Stimulated activated CD4-positive, alpha-beta T cell treated with anti-CD3 and anti-CD28 coated beads, Interleukin-15, amount 100 ng/mL, for 48 hours (primary cell): Measurements from ENCODE around the gene TENT4B.

ENCODE experiments used
- DNase-seq, 2 donors: peaks; one replicate each; pipeline ENCODE4 v3.0.0-alpha.2; 2020; ENCODE audit warnings: low read depth in 2 of 2

Gene TENT4B

DNA sequence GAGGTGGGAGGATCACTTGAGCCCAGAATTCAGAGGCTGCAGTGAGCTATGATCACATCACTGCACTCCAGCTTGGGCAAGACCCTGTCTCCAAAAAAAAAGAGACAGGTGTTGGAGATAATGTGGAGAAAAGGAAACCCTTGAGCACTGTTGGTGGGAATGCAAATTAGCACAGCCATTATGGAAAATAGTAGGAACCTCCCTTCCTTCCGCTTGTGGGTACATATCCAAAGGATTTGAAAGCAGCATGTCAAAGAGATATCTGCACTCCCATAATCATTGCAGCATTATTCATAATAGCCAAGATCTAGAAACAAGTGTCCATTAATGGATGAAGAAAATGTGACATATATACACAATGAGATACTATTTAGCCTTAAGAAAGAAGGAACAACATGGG, 103.5 kb downstream of the TENT4B start:
- no peak for DNase-seq

DNA sequence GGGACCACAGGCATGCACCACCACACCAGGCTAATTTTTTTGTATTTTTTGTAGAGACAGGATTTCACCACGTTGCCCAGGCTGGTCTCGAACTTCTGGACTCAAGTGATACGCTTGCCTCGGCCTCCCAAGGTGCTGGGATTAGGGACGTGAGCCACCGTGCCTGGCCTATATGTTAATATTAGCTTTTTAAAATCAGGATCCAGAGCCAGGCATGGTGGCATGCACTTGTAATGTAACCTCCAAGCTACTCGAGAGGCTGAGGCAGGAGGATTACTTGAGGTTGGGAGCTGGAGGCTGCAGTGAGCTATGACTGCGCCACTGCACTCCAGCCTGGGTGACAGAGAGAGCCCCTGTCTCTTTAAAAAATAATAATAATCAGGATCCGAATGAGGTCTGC, 104.8 kb downstream of the TENT4B start:
- DNase-seq, result no peak

DNA sequence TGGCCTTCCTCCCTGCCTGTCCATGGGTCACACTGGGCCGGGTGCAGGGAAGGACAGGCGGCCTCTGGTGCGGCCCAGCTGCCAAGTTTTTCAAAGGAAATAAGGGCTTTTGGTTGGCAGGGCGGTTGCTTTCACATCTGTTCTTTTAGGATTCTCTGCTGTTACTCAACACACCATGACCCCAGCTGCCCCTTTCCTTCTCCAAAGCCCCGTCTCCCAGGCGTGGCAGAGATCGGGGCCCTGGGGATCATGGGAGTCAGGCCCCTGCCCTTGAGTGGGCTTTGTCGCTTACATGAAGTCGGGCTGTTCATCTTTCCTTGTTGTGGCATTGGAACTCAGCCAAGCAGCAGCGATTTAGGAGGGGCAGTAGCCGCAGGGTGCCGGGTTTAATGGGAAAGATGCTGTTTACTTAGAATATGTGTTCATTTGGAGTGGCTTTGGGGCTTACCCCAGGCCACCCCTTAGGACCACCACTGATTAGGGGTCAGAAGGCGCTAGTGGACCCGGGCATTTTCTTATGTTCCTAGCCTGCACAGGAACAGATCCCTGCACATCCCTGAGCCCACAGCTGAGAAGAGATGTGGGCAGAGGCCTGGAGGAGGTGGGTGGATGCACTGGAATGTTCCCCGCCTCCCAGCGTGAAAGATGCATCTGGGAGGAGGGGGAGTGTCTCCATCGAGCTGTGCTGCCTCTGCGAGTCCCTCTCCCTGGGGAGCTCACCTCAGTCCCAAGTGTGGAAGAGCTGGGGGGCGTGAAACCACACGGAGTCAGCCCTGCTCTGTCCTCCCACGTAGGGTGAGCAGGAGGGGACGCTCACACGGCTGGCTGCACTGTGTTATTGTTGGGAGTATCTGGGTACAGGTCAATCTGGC, 106.5 kb downstream of the TENT4B start:
- DNase-seq, result no peak

DNA sequence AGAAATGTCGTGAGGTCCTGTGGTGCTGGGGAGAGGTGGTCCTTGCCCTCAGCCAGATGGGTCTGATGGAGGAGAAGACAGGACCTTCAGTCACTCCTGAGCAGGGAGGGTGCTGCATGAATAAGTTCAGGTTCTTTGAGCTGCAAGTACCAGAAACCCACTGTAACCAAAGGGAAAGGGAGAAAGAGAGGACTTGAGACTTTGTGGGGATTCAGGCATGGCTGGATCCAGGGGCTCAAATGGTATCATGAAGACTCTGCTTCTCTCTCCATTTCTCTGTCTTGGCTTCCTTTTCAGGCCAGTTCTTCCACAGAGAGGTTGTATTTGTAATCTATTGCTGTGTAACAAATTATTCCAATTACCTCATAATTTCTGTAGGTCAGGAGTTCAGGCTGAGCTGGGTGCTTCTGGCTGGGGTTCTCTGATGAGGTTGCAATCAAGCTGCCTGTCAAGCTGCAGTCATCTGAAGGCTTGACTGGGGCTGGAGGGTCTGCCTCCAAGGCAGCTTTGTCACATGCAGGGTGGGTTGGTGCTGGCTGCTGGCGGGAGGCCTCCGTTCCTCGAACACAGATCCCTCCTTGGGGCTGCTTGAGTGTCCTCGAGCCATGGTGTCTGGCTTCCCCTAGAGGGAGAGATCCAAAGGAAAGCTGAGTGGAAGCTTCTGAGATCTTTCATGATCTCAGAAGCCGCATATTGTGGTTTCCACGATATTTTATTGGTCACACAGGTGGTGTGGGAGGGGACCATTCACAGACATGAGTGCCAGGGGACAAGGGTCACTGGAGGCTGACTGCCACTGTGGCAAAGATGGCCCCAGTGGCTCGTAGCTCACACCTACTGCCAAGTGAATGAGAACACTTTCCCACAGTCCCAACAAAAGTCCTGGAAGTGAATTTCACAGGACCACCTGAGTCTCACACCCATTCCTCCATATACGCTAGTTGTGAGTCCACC, 107.4 kb downstream of the TENT4B start:
- no peak for DNase-seq

DNA sequence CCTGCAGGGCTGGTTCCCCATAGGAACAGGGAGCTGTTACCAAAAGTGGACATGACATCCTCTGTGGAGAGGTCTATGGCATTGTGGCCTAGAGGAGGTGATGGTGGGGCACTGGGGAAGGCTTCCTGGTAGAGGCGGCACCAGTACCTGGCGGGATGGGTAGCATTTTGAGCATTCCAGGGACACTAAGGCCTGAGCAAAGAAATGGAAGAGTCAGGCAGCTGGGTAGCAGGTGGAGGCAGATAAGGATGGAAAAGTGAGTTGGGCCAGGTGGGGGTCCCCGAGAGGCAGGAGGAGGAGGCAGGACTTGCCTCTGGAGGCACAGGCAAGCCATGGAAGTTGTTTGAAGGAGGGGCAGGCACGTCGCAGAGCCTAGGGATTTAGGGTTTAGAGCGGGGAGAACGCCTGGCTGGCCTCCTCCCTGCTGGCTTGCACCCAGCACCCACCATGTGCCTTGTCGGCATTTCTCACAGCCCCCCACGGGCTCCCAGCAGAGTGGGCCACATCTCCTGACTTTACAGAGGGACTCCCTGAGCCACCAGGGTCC, 108.1 kb downstream of the TENT4B start:
- no peak for DNase-seq

DNA sequence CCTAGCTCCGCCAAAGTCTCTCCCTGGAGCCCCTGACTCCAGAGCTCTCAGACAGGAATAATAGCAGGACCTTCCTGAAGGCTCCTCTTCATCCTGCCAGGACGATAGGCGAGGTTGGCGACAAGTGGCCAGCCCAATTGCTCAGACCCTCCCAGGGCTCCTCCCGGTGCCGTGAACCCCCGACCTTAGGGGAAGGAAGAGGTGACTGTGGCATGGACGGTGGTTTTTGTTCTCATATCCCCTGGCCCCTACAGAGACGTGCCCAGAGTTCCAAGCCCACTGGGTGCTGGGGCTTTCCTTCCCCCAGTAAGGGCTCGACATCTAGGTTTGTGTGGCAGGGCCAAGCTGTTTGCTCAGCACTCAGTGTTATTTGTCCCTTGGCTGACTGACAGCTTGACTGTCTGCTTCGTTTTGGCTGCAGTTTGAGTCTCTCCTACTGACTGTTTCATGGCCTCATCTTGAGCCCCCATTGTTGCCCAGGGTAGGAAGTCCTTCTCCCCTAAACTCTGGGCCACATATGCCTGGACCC, 108.7 kb downstream of the TENT4B start:
- no peak for DNase-seq

DNA sequence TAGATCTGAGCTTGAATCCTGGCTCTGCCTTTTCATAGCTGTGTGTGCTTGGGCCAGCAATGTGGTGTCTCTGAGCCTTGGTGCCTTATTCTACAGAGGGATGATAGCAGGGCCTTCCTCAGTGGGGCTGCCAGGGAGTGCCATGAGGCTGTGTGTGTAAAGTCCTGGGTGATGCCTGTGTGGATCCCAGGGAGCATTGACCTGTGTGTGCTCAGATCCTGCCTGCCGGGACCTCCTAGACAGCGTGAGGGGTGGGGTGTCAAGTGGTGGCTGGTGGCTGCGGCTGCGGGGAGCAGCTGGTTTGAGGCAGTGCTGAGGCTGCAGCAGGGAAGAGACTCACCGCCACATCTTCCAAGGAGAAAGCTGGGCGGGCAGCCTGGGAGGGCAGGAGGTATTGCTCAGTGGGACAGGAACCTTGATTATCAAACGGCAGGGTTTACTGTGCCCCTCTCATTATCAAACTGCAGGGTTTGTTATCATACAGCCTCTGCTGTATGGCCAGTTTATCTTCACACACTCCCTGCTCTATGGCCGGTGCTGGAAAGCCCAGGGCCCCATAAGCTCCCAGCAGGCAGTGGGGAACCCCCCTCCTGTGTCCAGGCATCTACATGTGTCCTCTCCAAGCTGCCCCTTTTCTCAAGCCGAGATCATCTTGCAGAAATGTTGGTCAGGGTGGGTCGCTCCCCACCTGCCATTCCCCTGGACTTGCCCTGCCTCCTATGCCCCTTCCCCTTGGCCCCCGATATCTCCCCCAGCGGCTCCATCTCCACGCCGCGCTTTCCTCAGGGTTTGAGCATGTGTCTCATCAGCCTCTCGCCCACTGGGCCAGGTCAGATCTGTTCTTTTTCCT, 110.2 kb downstream of the TENT4B start:
- no peak for DNase-seq

DNA sequence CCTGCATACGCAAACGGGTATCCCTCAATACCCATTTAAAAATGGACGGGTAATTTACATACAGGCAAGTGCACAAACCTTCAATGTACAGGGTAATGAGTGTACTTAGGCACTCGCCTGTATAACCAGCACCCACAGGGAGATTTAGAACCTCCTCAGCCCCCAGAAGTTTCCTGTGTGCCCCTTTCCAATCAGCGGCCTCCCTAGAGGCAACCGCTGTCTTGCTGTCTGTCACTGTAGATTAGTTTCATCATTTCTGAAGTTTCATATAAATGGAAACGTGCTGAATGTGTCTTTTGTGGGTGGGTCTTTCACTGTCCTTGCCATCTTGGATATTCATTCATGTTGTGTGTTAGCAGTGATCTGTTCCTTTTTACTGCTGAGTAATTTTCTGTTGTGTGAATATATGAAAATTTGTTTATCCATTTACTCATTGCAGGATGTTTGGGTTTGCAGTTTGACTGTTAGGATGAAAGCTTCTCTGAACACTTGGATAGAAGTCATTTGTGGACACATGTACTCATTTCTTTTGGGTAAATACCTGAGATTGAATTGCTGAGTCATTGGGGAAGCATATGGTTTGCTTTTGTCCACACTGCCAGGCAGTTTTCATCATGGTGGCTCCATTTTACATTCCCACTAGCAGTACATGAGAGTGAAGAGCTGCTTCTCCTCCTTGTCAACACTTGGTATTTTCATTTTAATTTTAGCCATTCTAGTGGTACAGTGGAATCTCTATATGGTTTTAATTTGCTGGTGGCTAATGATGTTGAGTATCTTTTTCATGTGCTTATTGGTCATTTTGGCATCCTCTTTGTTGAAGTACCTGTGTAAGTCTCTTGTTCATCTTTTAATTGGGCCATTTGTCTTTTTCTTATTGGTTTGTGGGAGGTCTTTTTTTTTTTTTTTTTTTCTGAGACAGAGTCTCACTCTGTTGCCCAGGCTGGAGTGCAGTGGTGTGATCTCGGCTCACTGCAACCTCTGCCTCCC, 111.1 kb downstream of the TENT4B start:
- DNase-seq, result no peak

DNA sequence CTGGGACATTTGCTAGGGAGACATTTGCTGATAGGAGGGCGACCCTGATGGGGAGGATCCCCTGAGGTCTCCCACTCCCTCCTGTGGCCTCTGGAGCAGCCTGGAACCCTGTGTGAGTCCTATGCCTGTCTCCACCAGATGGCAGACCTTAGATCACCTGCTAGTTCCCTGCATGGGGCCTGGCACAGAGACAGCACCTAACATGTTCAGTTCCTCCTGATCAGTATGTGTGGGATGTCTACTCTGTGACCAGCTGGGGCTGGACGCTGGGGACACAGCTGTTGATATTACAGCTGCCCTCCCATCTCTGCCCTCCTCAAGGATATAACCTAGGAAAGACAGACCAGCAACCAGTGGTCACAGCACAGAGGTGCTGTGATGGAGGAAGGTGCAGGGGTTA, 112.2 kb downstream of the TENT4B start:
- no peak for DNase-seq

DNA sequence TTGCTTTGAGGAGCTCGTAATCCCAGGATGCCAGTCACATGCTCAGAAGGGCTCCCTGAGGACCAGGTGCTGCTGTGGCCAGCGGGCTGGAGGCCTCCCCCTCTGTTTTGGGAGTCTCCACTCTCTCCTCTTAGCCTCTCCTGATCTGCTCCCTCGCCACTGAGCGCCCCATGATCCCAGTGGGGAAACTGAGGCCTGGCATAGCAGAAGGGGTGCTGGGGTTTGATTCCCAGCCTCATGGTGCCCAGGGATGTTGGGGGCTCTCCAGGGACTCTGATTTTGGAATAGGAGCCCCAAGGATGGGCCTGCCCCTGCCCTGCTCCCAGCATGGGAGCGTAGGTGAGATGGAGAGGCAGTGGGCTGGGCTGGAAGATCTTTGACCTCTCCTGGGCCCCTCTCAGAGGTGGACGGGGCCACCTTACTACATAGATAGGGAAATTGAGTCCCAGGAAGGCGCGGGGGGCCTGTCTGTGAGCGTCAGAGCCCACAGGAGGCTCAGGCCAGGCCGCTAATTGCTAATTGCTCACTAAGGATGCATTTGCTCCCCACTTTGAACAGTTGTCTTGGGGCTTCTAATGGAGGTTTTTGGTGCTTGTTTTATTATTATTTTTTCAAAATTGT, 112.7 kb downstream of the TENT4B start:
- DNase-seq, result no peak

DNA sequence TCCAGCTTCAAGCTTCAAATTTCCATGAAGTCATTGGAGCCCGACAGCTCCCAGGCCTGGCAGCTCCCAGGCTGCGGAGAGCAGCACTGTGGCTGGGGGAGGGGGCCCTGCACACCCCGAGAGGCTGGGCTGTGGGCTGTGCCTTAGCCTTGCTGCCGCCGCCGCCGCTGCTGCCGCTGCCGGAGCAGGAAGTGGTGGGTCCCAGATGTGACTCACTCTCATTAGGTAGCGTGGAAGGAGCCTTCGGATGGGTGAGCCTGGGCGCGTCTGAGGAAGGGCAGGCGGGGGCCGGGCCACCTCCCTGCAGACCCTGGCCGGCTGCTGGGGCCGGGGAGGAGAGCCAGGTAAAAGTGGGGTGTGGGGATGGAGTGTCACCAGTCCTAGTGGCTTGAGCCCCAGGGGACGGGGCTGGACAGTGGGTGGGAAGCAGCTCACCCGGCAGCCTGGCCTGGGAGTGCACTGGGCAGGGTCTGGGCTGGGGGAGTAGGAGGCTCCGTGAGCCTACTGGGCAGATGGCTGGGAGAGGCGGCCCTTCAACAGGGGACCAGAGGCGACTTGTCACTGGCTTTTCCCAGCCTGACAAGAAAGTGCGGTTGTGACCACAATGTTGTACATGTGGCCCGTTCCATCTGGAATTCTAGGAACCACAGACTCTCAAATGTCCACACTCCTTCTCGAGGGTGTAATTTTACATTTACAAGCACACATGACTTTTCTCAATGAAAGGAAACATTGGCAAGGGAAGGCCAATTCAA, 113.4 kb downstream of the TENT4B start, which contains the start of gene ADCY7:
ADCY7 (plus strand) TSS at position 215 of the 755 bp plus-strand sequence. CDS start 21,629 bp downstream, outside the sequence.
- peak; percentile 82 for DNase-seq

DNA sequence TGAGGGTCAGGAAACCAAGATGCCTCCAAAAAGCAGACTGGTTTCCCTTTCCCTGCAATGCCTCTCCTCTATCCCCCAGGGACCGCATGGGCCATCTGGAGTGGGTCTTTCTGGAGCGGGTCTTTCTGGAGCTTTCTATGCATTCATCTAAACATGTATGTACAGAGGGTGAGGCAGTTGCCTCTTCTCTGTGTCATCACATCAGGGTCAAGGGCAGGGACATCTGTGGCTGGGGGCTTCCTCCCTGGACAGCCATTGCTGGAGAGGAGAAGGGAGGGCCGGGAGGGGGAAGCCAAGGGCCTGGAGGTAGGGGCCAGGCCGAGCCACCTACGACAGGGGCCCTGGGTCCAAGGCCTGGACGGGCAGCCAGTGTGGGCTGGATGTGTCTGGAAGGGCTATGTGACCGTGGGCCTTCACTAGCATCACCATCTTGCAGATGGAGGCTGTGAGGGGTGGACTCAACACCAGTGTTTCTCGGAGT, 114.1 kb downstream of the TENT4B start:
- no peak for DNase-seq

DNA sequence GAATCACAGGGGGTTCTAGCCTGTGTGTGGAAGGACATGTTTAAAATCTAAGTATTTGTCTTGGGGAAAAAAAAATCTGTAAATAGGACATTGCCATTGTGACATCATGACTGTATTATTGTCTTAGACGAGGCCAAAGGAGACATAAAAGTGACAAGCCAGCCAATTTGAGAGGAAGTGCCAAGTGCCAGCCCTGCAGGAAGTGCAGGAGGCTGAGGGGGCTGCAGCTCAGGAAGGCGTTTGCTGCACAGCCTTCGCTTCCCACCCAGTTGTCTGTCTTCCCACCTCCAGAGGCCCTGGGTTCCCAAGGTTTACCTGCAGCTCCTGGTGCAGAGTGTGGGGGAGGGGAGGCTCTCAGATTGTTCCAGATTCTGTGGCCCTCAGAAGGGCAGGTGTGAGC, 114.5 kb downstream of the TENT4B start:
- DNase-seq, result no peak

DNA sequence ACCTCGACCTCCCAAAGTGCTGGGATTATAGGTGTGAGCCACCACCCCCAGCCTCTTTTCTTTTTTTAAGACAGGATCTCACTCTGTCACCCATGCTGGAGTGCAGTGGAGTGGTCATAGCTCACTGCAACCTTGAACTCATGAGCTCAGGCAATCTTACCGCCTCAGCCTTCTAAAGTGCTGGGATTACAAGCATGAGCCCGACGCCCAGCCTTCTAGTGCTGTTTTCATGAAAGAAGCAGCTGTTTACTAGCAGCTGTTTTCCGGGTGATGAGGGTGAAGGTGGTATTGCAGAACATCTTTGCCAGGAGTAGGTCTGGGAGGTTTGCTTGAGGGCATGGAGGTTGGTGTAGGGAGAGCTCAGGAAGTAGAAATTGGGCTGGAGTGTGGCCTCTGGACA, 115.2 kb downstream of the TENT4B start:
- no peak for DNase-seq

DNA sequence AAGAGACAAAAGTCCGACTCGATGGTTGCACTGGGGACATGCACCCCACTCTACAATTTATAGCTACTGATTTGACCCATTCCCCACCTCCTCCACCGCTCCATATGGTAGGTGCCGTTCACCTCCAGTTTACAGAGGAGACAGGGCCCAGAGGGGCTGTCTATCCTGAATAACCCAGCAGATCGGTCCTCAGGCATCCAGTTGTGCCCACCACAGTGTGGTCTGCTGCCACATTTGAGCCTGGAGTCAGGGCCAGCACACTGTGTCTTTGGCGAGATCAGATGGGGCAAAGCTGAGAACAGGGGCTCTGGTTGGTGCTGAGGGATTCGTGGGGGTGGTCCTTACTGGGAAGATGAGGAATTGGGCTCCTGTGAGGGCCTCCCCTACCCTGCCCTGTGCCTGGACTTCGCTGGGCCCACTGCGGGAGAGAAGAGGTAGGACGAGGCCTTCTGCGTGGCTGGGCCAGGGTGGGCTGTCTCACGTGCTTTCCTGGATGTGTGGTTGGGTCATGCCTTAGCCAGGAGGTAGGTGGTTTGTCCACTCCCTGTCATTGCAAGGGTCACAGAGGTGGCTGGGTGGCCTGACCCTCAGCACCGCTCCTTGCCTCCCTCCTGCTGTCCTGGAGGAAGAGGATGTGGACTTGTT, 116.1 kb downstream of the TENT4B start:
- no peak for DNase-seq

DNA sequence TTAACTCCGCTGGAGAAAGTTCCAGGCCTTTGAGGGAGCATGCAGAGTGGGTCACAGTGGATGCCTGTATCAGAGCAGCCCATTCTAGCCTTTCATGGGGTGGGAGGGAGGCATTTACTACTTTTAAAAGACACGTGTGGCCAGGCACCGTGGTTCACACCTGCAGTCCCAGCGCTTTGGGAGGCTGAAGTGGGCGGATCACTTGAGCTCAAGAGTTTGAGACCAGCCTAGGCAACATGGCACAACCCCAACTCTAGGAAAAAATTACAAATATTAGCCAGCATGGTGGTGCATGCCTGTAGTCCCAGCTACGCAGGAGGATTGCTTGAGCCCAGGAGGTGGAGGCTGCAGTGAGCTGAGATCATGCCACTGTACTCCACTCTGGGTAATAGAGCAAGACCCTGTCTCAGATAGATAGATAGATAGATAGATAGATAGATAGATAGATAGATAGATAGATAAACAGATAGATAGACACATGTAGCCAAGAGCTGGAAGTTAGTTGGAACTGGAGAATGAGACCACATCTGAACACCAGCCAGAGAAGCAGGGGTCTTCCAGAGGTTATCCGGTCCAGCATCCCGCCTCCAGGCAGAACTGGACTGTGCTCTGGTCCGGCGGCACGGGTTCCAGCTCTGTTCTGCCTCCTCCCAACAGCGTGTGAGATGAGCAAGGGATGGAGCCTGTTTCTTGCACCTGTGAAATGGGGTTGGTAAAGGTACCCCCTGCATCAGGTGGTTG, 116.8 kb downstream of the TENT4B start:
- no peak for DNase-seq

DNA sequence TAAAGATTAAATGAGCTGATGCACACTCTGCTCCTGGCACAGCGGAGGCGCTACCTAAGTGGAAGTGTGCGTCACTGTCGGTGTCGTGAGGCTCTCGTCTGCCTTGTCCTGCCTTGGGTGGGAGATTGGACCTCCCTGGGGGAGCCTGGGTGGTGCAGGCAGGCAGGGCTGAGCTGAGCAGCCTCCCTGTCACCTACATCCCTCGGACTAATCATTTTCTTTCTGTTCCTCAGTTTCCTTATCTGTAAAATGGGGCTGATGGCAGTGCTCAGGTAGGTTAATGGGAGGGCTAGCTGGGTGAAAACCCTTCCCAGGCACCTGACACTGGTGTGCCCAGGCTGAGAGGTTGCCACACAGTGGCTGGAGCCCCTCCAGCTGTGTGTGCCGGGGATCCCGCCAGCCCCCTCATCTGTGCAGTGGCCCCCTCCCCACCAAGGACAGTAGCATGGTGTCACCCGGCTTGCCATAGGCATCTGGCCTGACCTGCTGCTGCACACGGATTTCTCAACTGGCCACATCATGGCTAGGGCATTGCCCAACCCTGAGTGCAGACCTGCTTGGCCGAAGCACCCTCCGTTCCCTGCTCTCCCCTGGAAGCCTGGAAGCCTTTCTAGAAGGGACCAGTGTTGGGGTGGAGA, 117.5 kb downstream of the TENT4B start:
- no peak for DNase-seq
